Stimulated activated CD8-positive, alpha-beta memory T cell treated with anti-CD3 and anti-CD28 coated beads, Interleukin-7, amount 100 ng/mL, for 4 hours (primary cell): ENCODE measurements around the gene EPC2.
"Not testable (repeated sequence)": the region's sequence is repeated elsewhere in the genome, so short reads cannot be mapped to it uniquely, and the experiment has no call there.

Experiments
- DNase-seq, 2 donors: peaks; one replicate each; pipeline ENCODE4 v3.0.0-alpha.2; 2020; ENCODE audit warnings: low read depth in 2 of 2

Gene EPC2

GRCh38 chr2:148674063-148675020 is 29.8 kb downstream of the EPC2 start:
- DNase-seq = no peak

DNA sequence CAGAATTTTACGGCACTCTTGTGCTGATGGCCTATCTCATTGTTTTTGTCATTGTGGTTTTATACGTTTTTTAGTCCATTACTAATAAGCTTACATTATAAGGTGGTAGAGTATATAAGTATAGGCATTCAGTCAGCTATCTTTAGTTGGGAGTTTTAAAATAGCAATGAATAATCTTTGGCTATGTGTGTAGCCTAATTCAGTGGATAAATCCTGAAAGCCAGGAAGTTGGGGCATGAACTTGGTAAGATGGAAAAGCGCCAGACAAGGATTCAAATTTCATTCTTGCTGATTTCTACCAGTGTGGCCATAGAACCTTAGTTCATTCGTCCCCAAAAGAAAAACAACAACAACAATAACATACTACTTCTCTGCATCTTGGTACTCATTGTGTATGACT is 31.2 kb downstream of the EPC2 start:
- DNase-seq = no peak

DNA sequence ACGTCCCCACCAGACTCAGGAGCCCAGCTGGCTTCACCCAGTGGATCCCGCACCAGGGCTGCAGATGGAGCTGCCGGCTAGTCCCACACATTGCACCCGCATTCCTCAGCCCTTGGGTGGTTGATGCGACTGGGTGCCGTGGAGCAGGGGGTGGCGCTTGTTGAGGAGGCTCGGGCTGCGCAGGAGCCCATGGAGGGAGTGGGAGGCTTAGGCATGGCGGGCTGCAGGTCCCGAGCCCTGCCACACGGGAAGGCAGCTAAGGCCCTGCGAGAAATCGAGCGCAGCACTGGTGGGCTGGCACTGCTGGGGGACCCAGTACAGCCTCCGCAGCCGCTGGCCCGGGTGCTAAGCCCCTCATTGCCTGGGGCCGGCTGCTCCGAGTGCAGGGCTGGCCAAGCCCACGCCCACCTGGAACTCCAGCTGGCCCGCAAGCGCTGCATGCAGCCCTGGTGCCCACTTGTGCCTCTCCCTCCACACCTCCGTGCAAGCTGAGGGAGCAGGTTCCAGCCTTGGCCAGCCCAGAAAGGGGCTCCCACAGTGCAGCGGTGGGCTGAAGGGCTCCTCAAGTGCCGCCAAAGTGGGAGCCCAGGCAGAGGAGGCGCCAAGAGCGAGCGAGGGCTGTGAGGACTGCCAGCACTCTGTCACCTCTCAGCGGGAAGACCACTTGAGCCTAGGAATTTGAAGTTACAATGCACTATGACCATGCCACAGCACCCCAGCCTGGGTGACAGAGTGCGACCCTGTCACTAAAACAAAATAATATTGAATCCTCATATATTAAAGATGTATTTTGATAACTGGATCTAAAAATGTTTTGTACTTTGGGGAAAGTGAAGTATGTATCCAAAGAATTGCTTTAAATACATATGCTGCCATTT is 34.0 kb downstream of the EPC2 start:
- DNase-seq = not testable (repeated sequence)

DNA sequence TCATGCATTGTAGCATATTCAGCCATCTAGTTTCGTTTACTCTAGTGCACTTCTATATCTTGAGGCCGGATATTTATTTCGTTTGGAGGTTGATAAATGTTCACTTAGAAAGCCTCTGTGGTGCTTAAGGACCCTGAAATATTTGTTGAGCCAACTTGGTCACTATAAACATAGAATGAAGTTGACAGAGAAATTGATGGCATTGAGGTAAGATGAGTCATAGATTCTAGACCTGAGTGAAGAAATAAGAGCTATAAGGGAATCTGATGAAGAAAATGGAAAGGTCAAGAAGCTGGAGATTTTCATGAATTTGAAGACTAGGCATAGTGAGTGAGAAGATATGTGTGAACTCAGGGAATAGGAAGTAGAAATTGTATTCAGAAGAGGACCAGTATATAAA is 35.9 kb downstream of the EPC2 start:
- DNase-seq = no peak

DNA sequence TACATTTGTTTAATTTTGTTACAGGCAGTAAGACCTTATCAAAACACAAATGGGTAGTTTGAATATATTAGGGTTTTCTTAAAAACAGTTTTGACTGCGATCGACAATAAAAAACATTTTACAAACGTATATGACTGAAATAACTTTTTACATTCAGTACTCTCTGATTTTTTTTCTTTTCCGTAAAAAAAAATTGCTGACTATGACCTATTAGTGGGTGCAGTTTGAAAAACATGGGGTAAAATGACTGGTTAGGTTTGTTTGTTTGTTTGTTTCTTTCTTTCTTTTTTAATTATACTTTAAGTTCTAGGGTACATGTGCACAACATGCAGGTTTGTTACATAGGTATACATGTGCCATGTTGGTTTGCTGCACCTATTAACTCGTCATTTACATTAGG is 36.9 kb downstream of the EPC2 start:
- DNase-seq = no peak

DNA sequence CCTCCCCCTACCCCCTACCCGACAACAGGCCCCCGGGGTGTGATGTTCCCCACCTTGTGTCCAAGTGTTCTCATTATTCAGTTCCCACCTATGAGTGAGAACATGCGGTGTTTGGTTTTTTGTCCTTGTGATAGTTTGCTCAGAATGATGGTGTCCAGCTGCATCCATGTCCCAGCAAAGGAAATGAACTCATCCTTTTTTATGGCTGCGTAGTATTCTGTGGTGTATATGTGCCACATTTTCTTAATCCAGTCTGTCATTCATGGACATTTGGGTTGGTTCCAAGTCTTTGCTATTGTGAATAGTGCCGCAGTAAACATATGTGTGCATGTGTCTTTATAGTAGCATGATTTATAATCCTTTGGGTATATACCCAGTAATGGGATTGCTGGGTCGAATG is 37.3 kb downstream of the EPC2 start:
- DNase-seq = not testable (repeated sequence)

- DNase-seq = no peak
These were observed 40.0 kb downstream of the EPC2 start for GRCh38 chr2:148684507-148684906.

DNA sequence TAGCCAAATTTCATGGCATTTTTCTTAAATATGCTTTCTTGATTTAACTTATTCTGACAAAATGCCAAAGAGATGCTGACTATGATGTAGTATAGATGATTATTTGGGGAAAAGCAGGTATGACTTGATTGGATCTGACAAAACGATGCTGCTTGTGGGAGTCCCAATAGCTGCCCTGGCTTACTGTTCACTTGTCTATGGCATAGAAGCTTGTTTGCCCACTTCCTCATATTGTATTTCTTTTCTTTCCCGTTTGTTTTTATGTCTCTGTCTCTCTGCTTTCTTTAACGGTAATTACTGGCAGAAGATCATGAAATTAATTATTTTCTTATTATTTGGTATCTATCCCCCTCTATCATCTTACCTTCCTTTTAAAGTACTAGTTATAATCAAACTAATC is 43.0 kb downstream of the EPC2 start:
- no peak for DNase-seq

- not testable (repeated sequence) for DNase-seq
These were observed 43.5 kb downstream of the EPC2 start for GRCh38 chr2:148688011-148688410.

GRCh38 chr2:148696985-148697384 is 52.4 kb downstream of the EPC2 start:
- DNase-seq = no peak

- no peak for DNase-seq
These were observed 55.3 kb downstream of the EPC2 start for GRCh38 chr2:148699830-148700229.

GRCh38 chr2:148701039-148701438 is 56.5 kb downstream of the EPC2 start:
- DNase-seq = no peak

DNA sequence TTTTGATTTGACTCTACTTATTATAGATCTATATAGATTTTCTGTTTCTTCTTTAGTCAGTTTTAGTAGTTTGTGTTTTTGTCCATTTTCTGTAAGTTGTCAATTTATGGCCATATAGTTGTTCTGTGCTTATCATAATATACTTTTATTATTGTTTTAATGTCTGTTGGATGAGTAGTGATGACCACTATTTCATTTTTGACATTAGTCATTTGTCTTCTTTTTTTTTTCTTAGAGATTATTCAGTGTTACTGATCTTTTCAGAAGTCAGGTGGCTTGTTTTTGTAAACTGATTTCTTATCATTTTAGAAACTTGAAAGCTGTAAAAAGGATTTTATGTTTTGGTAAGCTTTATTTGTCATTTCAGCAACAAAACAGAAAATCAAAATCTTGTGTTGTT is 57.3 kb downstream of the EPC2 start:
- DNase-seq = no peak

DNA sequence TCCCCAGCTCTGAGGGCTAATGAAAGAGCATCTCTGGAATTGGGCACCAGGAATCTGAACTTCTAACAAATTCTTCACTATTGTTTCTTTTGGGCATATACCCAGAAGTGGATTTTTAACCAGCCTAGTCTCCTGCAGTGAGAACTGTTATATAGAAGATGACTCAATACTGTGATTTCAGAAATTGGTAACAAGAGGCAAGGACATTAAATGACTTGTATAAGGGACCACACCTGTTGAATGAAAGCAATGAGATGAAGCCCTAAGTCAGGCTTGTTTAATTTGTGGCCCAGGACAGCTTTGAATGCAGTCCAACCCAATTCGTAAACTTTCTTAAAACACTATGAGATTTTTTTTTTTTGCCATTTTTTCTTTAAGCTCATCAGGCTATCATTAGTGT is 57.9 kb downstream of the EPC2 start:
- no peak for DNase-seq

GRCh38 chr2:148704247-148704646 is 59.7 kb downstream of the EPC2 start:
- DNase-seq = no peak

- DNase-seq = no peak
These were observed 71.9 kb downstream of the EPC2 start for GRCh38 chr2:148716378-148716920.

DNA sequence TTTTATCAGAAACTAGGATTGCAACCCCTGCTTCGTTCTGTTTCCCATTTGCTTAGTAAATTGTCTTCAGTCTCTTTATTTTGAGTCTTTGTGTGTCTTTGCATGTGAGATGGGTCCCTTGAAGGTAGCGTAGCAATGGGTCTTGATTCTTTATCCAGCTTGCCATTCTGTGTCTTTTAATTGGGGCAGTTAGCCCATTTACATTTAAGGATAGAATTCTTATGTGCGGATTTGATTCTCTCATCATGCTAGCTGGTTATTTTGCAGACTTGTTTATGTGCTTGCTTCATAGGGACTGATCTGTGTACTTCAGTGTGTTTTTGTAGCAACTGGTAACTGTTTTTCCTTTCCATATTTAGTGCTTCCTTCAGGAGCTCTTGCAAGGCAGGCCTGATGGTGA is 73.5 kb downstream of the EPC2 start:
- no peak for DNase-seq

DNA sequence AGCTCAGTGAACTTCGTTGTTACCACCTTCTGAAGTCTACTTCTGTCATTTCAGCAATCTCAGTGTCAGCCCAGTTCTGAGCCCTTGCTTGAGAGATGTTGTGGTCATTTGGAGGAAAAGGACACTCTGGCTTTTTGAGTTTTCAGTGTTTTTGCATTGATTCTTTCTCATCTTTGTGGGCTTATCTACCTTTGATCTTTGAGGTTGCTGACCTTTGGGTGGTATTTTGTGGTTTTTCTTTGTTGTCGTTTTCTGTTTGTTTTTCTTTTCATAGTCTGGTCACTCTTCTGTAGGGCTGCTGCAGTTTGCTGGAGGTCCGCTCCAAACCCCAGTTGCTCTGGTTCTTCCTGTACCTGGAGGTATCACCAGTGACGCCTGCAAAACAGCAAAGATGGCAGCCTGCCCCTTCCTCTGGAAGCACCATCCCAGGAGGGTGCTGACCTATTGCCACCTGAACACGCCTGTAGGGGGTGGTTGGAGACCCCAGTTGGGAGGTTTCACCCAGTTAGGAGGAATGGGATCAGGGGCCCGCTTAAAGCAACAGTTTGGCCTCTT is 74.7 kb downstream of the EPC2 start:
- DNase-seq = no peak

DNA sequence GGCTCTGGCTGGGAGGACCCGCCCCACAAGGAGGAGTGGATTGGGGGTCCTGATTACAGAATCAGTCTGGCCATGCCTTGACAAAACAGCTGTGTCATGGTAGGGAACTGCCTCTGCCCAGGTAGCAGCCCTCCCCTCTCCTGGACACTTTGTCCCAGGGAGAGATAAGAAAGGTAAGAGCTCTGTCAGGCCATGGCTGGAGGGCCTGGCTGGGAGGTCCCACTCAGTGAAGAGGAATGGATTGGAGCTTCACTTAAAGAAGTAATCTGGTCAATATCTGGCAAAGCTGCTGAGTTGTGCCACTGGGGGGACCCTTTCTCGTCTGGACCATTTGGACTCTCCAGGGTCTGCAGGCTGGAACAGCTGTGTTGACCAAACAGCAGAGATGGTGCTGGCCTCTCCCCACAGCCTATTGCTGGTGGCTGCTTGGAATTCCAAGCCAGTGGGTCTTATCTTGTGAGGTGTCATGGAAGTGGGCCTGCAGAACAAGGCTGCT is 75.4 kb downstream of the EPC2 start:
- no peak for DNase-seq

DNA sequence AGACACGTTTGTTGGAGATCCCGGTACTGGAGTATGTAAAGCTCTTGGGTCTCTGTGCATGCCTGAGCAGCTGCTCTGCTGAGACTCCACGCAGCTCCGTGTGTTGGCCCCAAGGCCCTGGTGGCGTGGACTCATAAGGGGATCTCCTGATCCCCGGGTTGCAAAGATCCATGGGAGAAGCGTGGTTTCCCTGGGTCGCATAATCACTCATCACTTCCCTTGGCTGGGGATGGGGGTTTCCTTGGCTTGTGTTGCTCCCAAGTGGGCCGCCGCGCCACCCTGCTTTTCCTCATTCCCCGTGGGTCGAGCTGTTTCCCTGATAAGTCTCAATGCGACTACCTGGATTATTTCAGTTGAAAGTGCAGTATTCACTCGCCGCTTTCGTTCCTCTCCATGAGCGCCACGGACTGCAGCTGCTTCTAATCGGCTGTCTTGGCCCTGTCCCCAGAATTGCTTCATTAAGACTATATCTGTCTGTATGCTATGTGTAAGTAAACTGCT is 76.0 kb downstream of the EPC2 start:
- DNase-seq = no peak

DNA sequence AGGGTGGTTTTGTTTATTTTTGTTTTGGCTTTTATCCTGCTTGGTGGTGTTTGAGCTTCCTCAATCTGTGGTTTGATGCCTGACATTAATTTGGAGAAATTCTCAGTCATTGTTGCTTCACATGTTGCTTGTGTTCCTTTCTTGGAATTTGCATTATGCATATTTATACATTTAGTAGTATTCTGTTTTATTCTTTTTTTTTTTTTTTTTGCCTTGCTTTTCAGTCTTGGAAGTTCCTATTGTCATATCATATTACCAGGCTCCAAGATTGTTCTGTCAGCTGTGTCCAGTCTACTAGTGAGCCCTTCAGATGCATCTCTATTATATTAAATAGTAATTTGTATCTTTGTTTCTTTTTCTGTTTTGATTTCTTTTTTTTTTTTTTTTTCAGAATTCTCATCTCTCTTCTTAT is 77.0 kb downstream of the EPC2 start:
- DNase-seq = no peak
